GM23248 (cell line): ENCODE results near the gene LAMB1.

Source experiments
- EZH2 ChIP-seq: fragments of 200-600 bp; sonication (generic); IDR thresholded peaks from 2 replicates; pipeline ENCODE4 v1.6.1; 2018; ENCODE audit warnings: antibody characterized with exemption, mild to moderate bottlenecking; ENCODE audit not compliant: insufficient read depth, poor library complexity, severe bottlenecking
- EZH2phosphoT487 ChIP-seq: fragments of 200-600 bp; sonication (generic); IDR thresholded peaks from 2 replicates; pipeline ENCODE4 v1.6.1; 2018; ENCODE audit warnings: antibody characterized with exemption, moderate library complexity, mild to moderate bottlenecking, low read depth; ENCODE audit not compliant: insufficient read depth

DNA sequence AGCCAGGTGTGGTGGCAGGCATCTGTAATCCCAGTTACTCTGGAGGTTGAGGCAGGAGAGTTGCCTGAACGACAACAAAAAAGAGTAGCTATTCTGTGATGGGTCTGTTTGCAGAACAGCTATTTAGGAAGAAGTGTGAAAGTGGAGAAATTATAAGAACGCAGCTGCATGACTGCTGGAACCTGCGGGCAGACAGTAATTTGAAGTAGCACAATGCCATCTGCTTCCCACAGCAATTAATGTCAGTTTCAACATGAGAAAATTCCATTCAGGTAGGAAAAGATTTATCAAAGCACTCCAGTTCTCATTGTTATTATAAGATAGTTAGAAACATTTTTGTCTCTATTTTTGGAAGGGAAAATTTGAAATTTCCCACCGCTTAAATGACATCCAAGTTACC is 21.5 kb downstream of the LAMB1 start:
- TF ChIP-seq EZH2 = no peak
- TF ChIP-seq EZH2phosphoT487 = no peak
